IMR-90 (cell line): ENCODE results near the gene TRIM47. TPM values are rescaled to one million over a fixed set of nuclear protein-coding genes. Genes with fewer than 3 reads are reported as not detected.

Experiments
- ATAC-seq: fragments of 200-7000 bp; cut with Tn5 transposase; 2 replicates; pipeline ENCODE4 v1.9.1; 2020; ENCODE audit warnings: low read depth, mild to moderate bottlenecking, moderate library complexity
- BruUV-seq: library from RNA; stranded (reverse); fragments of 400-500 nt; replicated peaks from 2 replicates; lab custom pipeline; 2021; lab: Mats Ljungman, UMichigan
- CTCF ChIA-PET: fragments of 300-600 bp; formaldehyde crosslinking; extraction: SDS; loops from one replicate; lab custom pipeline; 2021; ENCODE audit warnings: antibody characterized with exemption; lab: Yijun Ruan, JAX
- POLR2A ChIA-PET: fragments of 300-600 bp; sonication (Branson Sonifier 250); formaldehyde crosslinking; loops from one replicate; lab custom pipeline; 2022; ENCODE audit warnings: antibody characterized with exemption; ENCODE audit not compliant: unreplicated experiment; lab: Charles Lee
- DNase-seq: peaks from one replicate; pipeline ENCODE4 v3.0.0; 2013
- H2AFZ ChIP-seq: replicated peaks from 2 replicates; pipeline ENCODE3; 2013; ENCODE audit warnings: low read length, mild to moderate bottlenecking; ENCODE audit not compliant: poor library complexity
- H2AK5ac ChIP-seq: 2 replicates; pipeline ENCODE4 v1.6.1; 2013; ENCODE audit warnings: low read depth, low read length, inconsistent platforms
- H2AK9ac ChIP-seq: replicated peaks from 2 replicates; pipeline ENCODE3; 2013; ENCODE audit warnings: mild to moderate bottlenecking, low read depth, low read length, moderate library complexity; ENCODE audit not compliant: poor library complexity
- H2BK120ac ChIP-seq: 2 replicates; pipeline ENCODE4 v1.6.1; 2013; ENCODE audit warnings: low read depth, low read length, inconsistent platforms
- H2BK15ac ChIP-seq: 3 replicates; pipeline ENCODE4 v1.6.1; 2013; ENCODE audit warnings: low read depth, low read length, inconsistent platforms
- H2BK20ac ChIP-seq: 2 replicates; pipeline ENCODE4 v1.6.1; 2013; ENCODE audit warnings: low read depth, mild to moderate bottlenecking, inconsistent platforms, low read length, moderate library complexity
- H2BK5ac ChIP-seq: 2 replicates; pipeline ENCODE4 v1.6.1; 2013; ENCODE audit warnings: mild to moderate bottlenecking, low read depth, low read length, inconsistent platforms; ENCODE audit not compliant: poor library complexity, severe bottlenecking
- H3K14ac ChIP-seq: replicated peaks from 2 replicates; pipeline ENCODE4 v1.6.1; 2013; ENCODE audit warnings: low read depth, low read length, inconsistent platforms
- H3K18ac ChIP-seq: 2 replicates; pipeline ENCODE4 v1.6.1; 2013; ENCODE audit warnings: low read depth, low read length, control low read depth
- H3K23ac ChIP-seq: 2 replicates; pipeline ENCODE4 v1.6.1; 2013; ENCODE audit warnings: low read depth, low read length, inconsistent platforms
- H3K27ac ChIP-seq: 2 replicates; pipeline ENCODE4 v1.5.1; 2013; ENCODE audit warnings: mild to moderate bottlenecking, control low read depth, low read length; ENCODE audit not compliant: insufficient read depth
- H3K27me3 ChIP-seq: 2 replicates; pipeline ENCODE4 v1.6.1; 2013; ENCODE audit warnings: low read length; ENCODE audit not compliant: control insufficient read depth, insufficient read depth
- H3K36me3 ChIP-seq: 2 replicates; pipeline ENCODE4 v1.6.1; 2013; ENCODE audit warnings: low read length, mixed read lengths; ENCODE audit not compliant: control insufficient read depth, insufficient read depth
- H3K4ac ChIP-seq: 2 replicates; pipeline ENCODE4 v1.6.1; 2013; ENCODE audit warnings: low read depth, low read length, inconsistent platforms
- H3K4me1 ChIP-seq: 2 replicates; pipeline ENCODE4 v1.6.1; 2013; ENCODE audit warnings: low read length, mixed read lengths; ENCODE audit not compliant: control insufficient read depth, insufficient read depth
- H3K4me2 ChIP-seq: 2 replicates; pipeline ENCODE4 v1.6.1; 2013; ENCODE audit warnings: low read depth, mild to moderate bottlenecking, control low read depth, low read length, moderate library complexity
- H3K4me3 ChIP-seq: 2 replicates; pipeline ENCODE4 v1.5.1; 2013; ENCODE audit warnings: low read depth, mild to moderate bottlenecking, control low read depth, low read length, moderate library complexity; ENCODE audit not compliant: insufficient read depth
- H3K56ac ChIP-seq: 2 replicates; pipeline ENCODE4 v1.6.1; 2013; ENCODE audit warnings: low read length, inconsistent platforms; ENCODE audit not compliant: insufficient read depth; ENCODE audit errors: extremely low read depth
- H3K79me1 ChIP-seq, 2 experiments: 2 replicates each; pipeline ENCODE4 v1.6.1; 2013; ENCODE audit warnings: low read length in 2 of 2, inconsistent platforms in 1 of 2, low read depth in 1 of 2
- H3K9ac ChIP-seq: 2 replicates; pipeline ENCODE4 v1.6.1; 2013; ENCODE audit warnings: low read depth, low read length, control low read depth
- H3K9me1 ChIP-seq: 2 replicates; pipeline ENCODE4 v1.6.1; 2013; ENCODE audit warnings: low read length, inconsistent platforms; ENCODE audit not compliant: insufficient read depth
- H3K9me3 ChIP-seq: 2 replicates; pipeline ENCODE4 v1.6.1; 2013; ENCODE audit warnings: low read length; ENCODE audit not compliant: control insufficient read depth, insufficient read depth
- H4K20me1 ChIP-seq: 2 replicates; pipeline ENCODE4 v1.6.1; 2013; ENCODE audit warnings: low read length, inconsistent platforms; ENCODE audit not compliant: insufficient read depth
- H4K5ac ChIP-seq: 2 replicates; pipeline ENCODE4 v1.6.1; 2013; ENCODE audit warnings: mild to moderate bottlenecking, low read depth, low read length, control low read depth
- H4K8ac ChIP-seq, 2 experiments: 2 replicates each; pipeline ENCODE4 v1.6.1; 2013; ENCODE audit warnings: low read depth in 2 of 2, low read length in 2 of 2, control low read depth in 1 of 2, inconsistent platforms in 1 of 2
- H4K91ac ChIP-seq: 2 replicates; pipeline ENCODE4 v1.6.1; 2013; ENCODE audit warnings: low read depth, low read length, inconsistent platforms; ENCODE audit not compliant: insufficient read depth
- CHD1 ChIP-seq: IDR thresholded peaks from 2 replicates; pipeline ENCODE4 v1.6.1; 2012; ENCODE audit warnings: low read depth, low read length, improper control_type of control experiment
- ELK1 ChIP-seq: fragments of 150-350 bp; IDR thresholded peaks from 2 replicates; pipeline ENCODE4 v1.6.1; 2016; ENCODE audit warnings: low read depth, mild to moderate bottlenecking, low read length, moderate library complexity, borderline replicate concordance
- FOS ChIP-seq: fragments of 150-350 bp; IDR thresholded peaks from 2 replicates; pipeline ENCODE4 v1.6.1; 2016; ENCODE audit warnings: low read depth, low read length
- MAZ ChIP-seq: IDR thresholded peaks from 2 replicates; pipeline ENCODE4 v1.6.1; 2012; ENCODE audit warnings: low read depth, mild to moderate bottlenecking, low read length, improper control_type of control experiment, moderate library complexity, borderline replicate concordance
- SMC3 ChIP-seq: fragments of 150-350 bp; IDR thresholded peaks from 2 replicates; pipeline ENCODE4 v1.6.1; 2016; ENCODE audit warnings: low read depth, mild to moderate bottlenecking, antibody characterized with exemption, low read length, moderate library complexity
- WGBS, 2 experiments: methylation state at CpG; one replicate each; pipeline versions ENCODE4 v1.1.5 to v1.1.7; 2013; ENCODE audit warnings: missing lambda C conversion rate in 2 of 2; ENCODE audit not compliant: insufficient read length in 1 of 2; ENCODE audit errors: extremely low coverage in 2 of 2; 5-methylcytosine and 5-hydroxymethylcytosine counted together
- dilution Hi-C: fragments of 300-500 bp; cut with HindIII; formaldehyde crosslinking; loops from one replicate; pipeline ENCODE4 v1.14.3; 2018; ENCODE audit warnings: low sequenced_read_pairs; ENCODE audit not compliant: unreplicated experiment
- in situ Hi-C: fragments of 300-500 bp; cut with MboI; formaldehyde crosslinking; loops from 3 replicates; pipeline ENCODE4 v1.14.3; 2019; ENCODE audit warnings: low sequenced_read_pairs, inconsistent platforms, mixed read lengths
- intact Hi-C: fragments of 100-400 bp; cut with micrococcal nuclease; formaldehyde crosslinking; loops from 2 replicates; pipeline ENCODE4 v1.10.0; 2022
- polyA plus RNA-seq, 3 experiments: library from polyadenylated mRNA; depleted of rRNA; stranded (reverse); fragments of >200 nt; gene quantifications; 2 replicates each; pipeline ENCODE4 v1.2.3, GENCODE V29; 2012; ENCODE audit warnings: low replicate concordance in 1 of 3
- total RNA-seq: library from RNA; depleted of rRNA; stranded (reverse); fragments of >200 nt; gene quantifications from 2 replicates; pipeline ENCODE4 v1.2.3, GENCODE V29; 2012

The TRIM47 gene
- total and polyA plus RNA-seq, 2 of the 4 experiments (the other 2 are of a cell fraction) = 1.4 to 7.5 TPM

- Histone ChIP-seq H3K9ac (no peak overlapping the region), H2AK5ac (no peak overlapping the region), H4K5ac (no peak overlapping the region), H3K79me1 (no peaks in the 10 kb centered on the region), H3K4me3 (no peak overlapping the region), H3K18ac (no peak overlapping the region), H3K14ac (no peak overlapping the region), H2BK20ac (no peak overlapping the region), H2BK5ac (no peak overlapping the region), H3K4ac (no peak overlapping the region), H3K9me3 (no peaks in the 10 kb centered on the region), H2BK15ac (no peak overlapping the region), H4K20me1 (no peaks in the 10 kb centered on the region), H2AK9ac (no peak overlapping the region), H3K56ac (no peak overlapping the region), H4K8ac (peak overlapping the region; percentile 47 to 52; a peak in 1 of 4 replicates), H3K27me3 (no peaks in the 10 kb centered on the region; the same call in 1 of the 2 replicates), H3K4me1 (peaks cover 3% of the 10 kb centered on the region), H3K27ac (no peak overlapping the region), H3K36me3 (no peaks in the 10 kb centered on the region), H2AFZ (peak overlapping the region; percentile 73), H4K91ac (no peak overlapping the region), H2BK120ac (no peak overlapping the region), H3K9me1 (peaks cover 3% of the 10 kb centered on the region; the same call in 1 of the 2 replicates), H3K23ac (no peak overlapping the region), H3K4me2 (no peak overlapping the region)
- intact Hi-C loops = no loop called here
- 46% methylated on average over 4 of the region's 20 CpGs; no CpG with 5 or more reads in 1 of the 2 experiments for WGBS, 2 experiments
- ATAC-seq = 0 out of 2 replicates have a peak, but pooled peaks have one; percentile 9
- BruUV-seq = no TSS peak
- POLR2A ChIA-PET = no interaction called here
- in situ Hi-C loops = no loop called here
- DNase-seq = no peak
- TF ChIP-seq MAZ (no peak), SMC3 (no peak), ELK1 (no peak), CHD1 (no peak), FOS (no peak)
- dilution Hi-C loops = no loop called here
- CTCF ChIA-PET = no interaction called here
Measured at GRCh38 chr17:75832652-75833400, 45.6 kb downstream of the TRIM47 start.
